Right hindlimb (tissue), 1 donor: ENCODE data around the gene SLC25A11.

ENCODE experiments used
- DNase-seq: peaks from one replicate; pipeline ENCODE4 v3.0.0-alpha.2; 2018

Gene SLC25A11

GRCh38 chr17:4939796-4940554, at the start of gene SLC25A11, which contains the start of gene RNF167:
TSS of gene SLC25A11 (minus strand) at chr17:4940046. CDS start at chr17:4939910, 136 bp downstream.
TSS of gene RNF167 (plus strand) at chr17:4940268. CDS start at chr17:4940910, 642 bp downstream.
- peak; percentile 98 for DNase-seq

GRCh38 chr17:4987767-4988567, 48.1 kb upstream of the SLC25A11 start:
- peak; percentile 54 for DNase-seq

GRCh38 chr17:4986951-4987766, 47.3 kb upstream of the SLC25A11 start, which contains the start of gene CAMTA2:
TSS of gene CAMTA2 (minus strand) at chr17:4987675. CDS start at chr17:4986222, 1,453 bp downstream.
- DNase-seq = peak; percentile 89

GRCh38 chr17:4986403-4986802, 46.6 kb upstream of the SLC25A11 start:
- DNase-seq = no peak

- no peak for DNase-seq
These were observed 42.5 kb upstream of the SLC25A11 start for GRCh38 chr17:4982305-4982704.

- no peak for DNase-seq
These were observed 40.9 kb upstream of the SLC25A11 start for GRCh38 chr17:4980644-4981216.

GRCh38 chr17:4978726-4979125, 38.9 kb upstream of the SLC25A11 start:
- no peak for DNase-seq

- DNase-seq = no peak
These were observed 34.3 kb upstream of the SLC25A11 start for GRCh38 chr17:4974115-4974670.

- no peak for DNase-seq
These were observed 33.6 kb upstream of the SLC25A11 start for GRCh38 chr17:4973256-4974114.

GRCh38 chr17:4972752-4973151, 32.9 kb upstream of the SLC25A11 start:
- DNase-seq = no peak

- DNase-seq = no peak
These were observed 32.5 kb upstream of the SLC25A11 start for GRCh38 chr17:4972322-4972721.

- no peak for DNase-seq
These were observed 32.0 kb upstream of the SLC25A11 start for GRCh38 chr17:4971826-4972225.

- no peak for DNase-seq
These were observed 30.4 kb upstream of the SLC25A11 start for GRCh38 chr17:4970273-4970672.

- no peak for DNase-seq
These were observed 29.8 kb upstream of the SLC25A11 start for GRCh38 chr17:4969551-4970173.

GRCh38 chr17:4969047-4969550, 29.3 kb upstream of the SLC25A11 start:
- no peak for DNase-seq

GRCh38 chr17:4968486-4969046, 28.7 kb upstream of the SLC25A11 start:
- no peak for DNase-seq

GRCh38 chr17:4967539-4968485, 28.0 kb upstream of the SLC25A11 start, which contains the start of gene SPAG7:
TSS of gene SPAG7 (minus strand) at chr17:4967817. CDS start at chr17:4967804, 13 bp downstream.
- DNase-seq = peak; percentile 98

GRCh38 chr17:4966844-4967538, 27.1 kb upstream of the SLC25A11 start:
- DNase-seq = peak; percentile 100
